ENCODE data around the gene PIMREG.

GRCh38 chr17:6452471-6453266, 8.4 kb downstream of the PIMREG start:
- TF ChIP-seq POLR2AphosphoS5 (IDR thresholded peaks at IDR 0.05; ENCODE audit: low read depth, low read length) = no peak
- TF ChIP-seq POLR2A (IDR thresholded peaks at IDR 0.05; ENCODE audit: low read depth, low read length) = no peak
- no peak for TF ChIP-seq TAF1 (IDR thresholded peaks at IDR 0.05; ENCODE audit: low read depth, low read length)
- TF ChIP-seq SPI1 (IDR thresholded peaks at IDR 0.05; ENCODE audit: low read depth, low read length) = no peak
- TF ChIP-seq POU2F2 (IDR thresholded peaks at IDR 0.05; ENCODE audit: low read depth, low read length) = no peak
- TF ChIP-seq PAX5 (IDR thresholded peaks at IDR 0.05; ENCODE audit: insufficient read depth, low read length, severe bottlenecking) = no peak

All from GM12891 (cell line).